Measurements from ENCODE around the gene BLOC1S2.
A peak's percentile ranks its signal among the peaks of the same experiment; 100 is the strongest.

The BLOC1S2 gene

DNA sequence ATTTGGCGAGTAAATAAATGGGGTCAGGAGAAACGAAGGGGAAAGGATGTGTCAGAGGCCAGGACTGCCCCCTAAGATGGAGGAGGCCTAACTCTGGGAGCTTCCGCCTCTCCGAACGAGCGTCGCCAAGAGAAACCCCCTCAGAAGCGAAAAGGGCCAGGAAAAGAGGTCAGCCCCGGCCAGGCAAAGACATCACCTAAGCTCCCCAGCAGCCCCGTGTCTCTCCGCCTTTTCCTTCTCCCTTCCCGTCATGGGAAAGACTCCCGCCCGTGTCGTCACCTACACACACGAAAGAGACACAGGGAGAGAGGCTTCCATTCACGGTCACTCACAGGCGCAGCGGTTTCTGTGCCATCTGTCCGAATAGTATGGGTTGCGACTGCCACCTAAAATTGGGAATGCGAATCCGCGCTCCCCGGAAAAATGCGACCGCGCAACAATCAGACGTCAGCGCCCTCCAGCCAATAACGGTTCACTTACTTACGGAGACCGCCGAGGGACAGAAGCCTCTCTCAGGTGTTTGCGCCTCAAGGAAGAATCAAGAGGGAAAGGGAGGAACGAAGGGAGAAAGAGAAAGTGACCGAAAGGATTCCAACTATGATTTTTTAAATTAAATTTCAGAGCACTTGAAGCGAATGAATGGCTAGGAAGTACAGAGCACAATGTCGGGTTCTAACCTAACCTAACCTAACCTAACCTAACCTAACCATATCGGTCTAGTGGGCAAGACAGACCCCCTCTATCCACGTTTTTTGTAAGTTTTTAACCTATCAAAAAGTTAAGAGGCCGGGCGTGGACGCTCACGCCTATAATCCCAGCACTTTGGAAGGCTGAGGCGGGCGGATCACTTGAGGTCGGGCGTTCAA, 19.0 kb downstream of the BLOC1S2 start, which contains the start of gene CWF19L1:
TSS of gene CWF19L1 (minus strand) at position 400 of the 866 bp plus-strand sequence. CDS start at position 355, 45 bp downstream.
- H3K4me3 ChIP-seq (replicated peaks in 1 of 2; ENCODE audit: low read depth in 2 of 2, low read length in 2 of 2) = peak within 1 kb of the TSS; percentile 83 to 98
- DNase-seq (ENCODE audit: low read depth in 2 of 2) = peak; percentile 92
- TF ChIP-seq, protein P1, sequence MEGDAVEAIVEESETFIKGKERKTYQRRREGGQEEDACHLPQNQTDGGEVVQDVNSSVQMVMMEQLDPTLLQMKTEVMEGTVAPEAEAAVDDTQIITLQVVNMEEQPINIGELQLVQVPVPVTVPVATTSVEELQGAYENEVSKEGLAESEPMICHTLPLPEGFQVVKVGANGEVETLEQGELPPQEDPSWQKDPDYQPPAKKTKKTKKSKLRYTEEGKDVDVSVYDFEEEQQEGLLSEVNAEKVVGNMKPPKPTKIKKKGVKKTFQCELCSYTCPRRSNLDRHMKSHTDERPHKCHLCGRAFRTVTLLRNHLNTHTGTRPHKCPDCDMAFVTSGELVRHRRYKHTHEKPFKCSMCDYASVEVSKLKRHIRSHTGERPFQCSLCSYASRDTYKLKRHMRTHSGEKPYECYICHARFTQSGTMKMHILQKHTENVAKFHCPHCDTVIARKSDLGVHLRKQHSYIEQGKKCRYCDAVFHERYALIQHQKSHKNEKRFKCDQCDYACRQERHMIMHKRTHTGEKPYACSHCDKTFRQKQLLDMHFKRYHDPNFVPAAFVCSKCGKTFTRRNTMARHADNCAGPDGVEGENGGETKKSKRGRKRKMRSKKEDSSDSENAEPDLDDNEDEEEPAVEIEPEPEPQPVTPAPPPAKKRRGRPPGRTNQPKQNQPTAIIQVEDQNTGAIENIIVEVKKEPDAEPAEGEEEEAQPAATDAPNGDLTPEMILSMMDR (IDR thresholded peaks at IDR 0.05; ENCODE audit: low read depth, low read length) = no peak

DNA sequence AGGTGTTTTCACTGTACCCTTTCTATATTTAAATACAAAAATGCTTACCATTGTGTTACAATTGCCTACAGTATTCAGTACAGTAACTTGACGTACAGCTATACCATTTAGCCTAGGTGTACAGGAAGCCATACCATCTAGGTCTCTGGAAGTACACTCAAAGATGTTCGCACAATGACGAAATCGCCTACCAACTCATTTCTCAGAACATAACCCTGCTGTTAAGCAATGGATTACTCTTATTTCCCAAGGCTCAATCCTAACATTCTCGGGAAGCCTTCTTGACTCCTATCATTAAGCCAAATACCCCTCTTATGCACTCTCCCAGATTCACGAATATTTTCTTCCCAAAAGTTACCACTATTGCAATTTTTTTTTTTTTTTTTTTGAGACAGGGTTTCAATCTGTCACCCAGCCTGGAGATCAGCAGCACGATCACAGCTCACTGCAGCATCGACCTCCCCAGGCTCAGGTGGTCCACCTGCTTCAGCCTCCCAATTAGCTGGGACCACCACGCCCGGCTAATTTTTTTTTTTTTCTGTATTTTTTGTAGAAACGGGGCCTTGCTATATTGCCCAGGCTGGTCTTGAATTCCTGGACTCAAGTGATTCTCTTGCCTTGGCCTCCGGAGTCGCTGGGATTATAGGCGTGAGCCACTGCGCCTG, 20.5 kb downstream of the BLOC1S2 start:
- peak overlapping the region in 1 of 2 donors; percentile 98 for H3K4me3 ChIP-seq (replicated peaks in 1 of 2; ENCODE audit: low read depth in 2 of 2, low read length in 2 of 2)
- TF ChIP-seq, protein P1 (IDR thresholded peaks at IDR 0.05; ENCODE audit: low read depth, low read length) = no peak
- peak in 1 of 2 donors; percentile 11 for DNase-seq (ENCODE audit: low read depth in 2 of 2)

DNA sequence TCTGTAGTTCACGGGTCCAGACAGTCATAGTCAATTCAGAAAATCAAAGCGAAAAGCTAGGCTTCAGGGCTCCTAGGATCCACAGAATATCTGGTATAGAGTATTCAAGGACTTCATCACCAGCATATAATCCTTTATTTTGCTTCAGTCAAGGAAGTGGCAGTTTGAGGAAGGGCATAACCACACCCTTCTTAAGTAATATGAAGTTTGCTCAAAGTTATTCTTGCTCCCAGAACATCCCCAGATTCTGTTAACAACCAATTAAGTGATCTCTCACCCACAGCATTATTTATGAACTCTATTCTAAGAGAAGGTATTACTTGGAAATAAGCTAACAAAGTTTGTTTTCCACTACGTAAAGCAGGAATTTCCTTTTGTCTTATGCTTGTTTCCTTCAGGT, 32.3 kb downstream of the BLOC1S2 start:
- DNase-seq (ENCODE audit: low read depth in 2 of 2) = no peak
- no peak overlapping the region for H3K4me3 ChIP-seq (replicated peaks in 1 of 2; ENCODE audit: low read depth in 2 of 2, low read length in 2 of 2)
- TF ChIP-seq, protein P1 (IDR thresholded peaks at IDR 0.05; ENCODE audit: low read depth, low read length) = no peak

DNA sequence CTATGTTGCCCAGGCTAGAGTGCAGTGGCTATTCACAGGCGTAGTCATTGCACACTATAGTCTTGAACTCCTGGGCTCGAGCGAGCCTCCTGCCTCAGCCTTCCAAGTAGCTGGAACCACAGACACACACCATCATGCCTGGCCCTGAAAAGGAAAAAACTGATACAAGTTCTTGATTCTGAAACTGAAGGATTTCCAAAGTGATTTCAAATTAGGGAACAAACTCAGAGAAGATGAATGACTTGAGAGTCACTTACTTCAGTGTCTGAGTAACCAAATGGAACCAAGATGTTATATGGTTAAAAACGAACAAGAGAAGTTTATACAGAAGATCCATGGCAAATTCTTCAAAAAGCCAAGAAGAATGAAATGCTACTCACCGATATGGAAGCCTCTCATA, 33.4 kb downstream of the BLOC1S2 start:
- H3K4me3 ChIP-seq (replicated peaks in 1 of 2; ENCODE audit: low read depth in 2 of 2, low read length in 2 of 2) = no peak overlapping the region
- DNase-seq (ENCODE audit: low read depth in 2 of 2) = no peak
- TF ChIP-seq, protein P1 (IDR thresholded peaks at IDR 0.05; ENCODE audit: low read depth, low read length) = no peak

DNA sequence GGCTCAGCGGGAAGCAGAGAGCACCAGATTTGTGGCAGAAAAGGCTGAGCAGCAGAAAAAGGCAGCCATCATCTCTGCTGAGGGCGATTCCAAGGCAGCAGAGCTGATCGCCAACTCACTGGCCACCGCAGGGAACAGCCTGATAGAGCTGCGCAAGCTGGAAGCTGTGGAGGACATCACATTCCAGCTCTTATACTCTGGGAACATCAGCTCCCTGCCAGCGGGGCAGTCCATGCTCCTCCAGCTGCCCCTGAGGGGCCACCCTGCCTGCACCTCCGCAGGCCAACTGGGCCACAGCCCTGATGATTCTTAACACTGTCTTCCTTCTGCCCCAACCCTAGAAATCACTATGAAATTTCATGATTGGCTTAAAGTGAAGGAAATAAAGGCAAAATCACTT, 37.7 kb downstream of the BLOC1S2 start:
- TF ChIP-seq, protein P1 (IDR thresholded peaks at IDR 0.05; ENCODE audit: low read depth, low read length) = no peak
- DNase-seq (ENCODE audit: low read depth in 2 of 2) = no peak
- H3K4me3 ChIP-seq (replicated peaks in 1 of 2; ENCODE audit: low read depth in 2 of 2, low read length in 2 of 2) = no peak overlapping the region

DNA sequence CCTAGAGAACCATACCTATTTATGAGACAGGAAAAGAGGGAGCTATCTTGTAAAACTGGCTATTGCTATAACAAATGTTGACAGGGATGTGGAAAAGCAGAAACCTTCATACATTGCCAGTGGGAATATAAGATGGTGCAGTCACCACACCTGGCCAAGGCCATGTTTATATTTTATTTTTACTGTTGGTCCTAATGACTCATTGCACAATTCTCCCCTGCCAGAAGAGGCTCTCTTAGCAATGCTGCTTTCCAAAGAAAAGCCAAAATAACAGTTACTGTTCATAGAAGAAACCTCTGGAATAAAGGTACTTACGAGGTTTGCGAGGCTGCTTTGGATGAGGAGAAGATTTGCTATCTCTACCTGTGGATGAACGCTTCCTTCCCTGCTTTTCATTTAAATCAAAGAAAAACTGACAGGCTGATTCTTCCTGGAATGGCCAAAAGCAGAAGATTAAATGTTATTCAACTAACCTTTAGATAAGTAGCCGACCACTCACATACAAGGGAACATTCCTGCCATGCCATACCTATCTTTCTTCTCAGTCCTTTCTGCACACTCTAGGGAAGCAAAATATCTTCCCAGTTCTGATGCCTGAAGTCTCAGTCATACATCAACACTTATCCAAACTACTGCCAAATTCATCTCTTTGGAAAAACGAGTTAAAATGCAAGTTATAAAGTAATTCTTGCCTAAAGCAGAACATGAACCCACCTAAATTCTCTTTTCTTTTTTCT, 40.8 kb downstream of the BLOC1S2 start:
- TF ChIP-seq, protein P1 (IDR thresholded peaks at IDR 0.05; ENCODE audit: low read depth, low read length) = no peak
- DNase-seq (ENCODE audit: low read depth in 2 of 2) = peak in 1 of 2 donors; percentile 57
- H3K4me3 ChIP-seq (replicated peaks in 1 of 2; ENCODE audit: low read depth in 2 of 2, low read length in 2 of 2) = no peak overlapping the region
